ENCODE data around the gene CLCN3.

The CLCN3 gene

GRCh38 chr4:169583563-169583962 is 36.8 kb upstream of the CLCN3 start:
- peak; percentile 6 for DNase-seq

DNA sequence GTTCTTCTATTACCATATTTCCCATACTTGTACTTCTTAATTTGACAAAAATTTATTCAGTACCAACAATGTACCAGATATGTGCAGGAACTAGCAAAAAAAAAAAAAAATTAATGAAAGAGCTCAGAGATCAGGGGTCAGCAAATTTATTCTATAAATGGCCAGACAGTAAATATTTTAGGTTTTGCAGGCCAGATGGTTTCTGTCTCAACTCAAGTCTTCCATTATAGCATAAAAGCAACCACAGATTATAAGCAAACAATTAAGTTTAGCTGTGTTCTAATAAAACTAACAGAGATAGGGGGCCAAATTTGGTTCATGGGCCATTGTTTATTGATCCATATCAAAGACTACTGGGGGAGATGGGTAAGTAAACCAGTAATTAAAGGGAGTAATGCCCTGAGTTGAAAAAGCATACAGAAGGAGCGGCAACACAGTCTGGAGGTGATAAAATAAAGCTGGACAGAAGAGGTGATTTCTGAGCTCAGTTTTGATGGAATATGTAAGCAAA is 27.3 kb upstream of the CLCN3 start:
- TF ChIP-seq CTCF (IDR thresholded peaks at IDR 0.05; ENCODE audit: low read depth, low read length, missing control alignments): no peak
- DNase-seq: no peak
- H3K27ac ChIP-seq: no peak overlapping the region
- in situ Hi-C loops (cut with HindIII; ENCODE audit: low pct_ligation_motif_present, low sequenced_read_pairs): no loop called here
- H3K36me3 ChIP-seq (replicated peaks): no peaks in the 10 kb centered on the region
- no peaks in the 10 kb centered on the region for H3K27me3 ChIP-seq (replicated peaks)
- H3K4me3 ChIP-seq (ENCODE audit: low read depth, low read length): no peak overlapping the region

More at GRCh38 chr4:169583563-169583962, 36.8 kb upstream of the CLCN3 start:
- in situ Hi-C loops (cut with HindIII; ENCODE audit: low pct_ligation_motif_present, low sequenced_read_pairs): no loop called here
- Histone ChIP-seq H3K27me3 (replicated peaks) (no peaks in the 10 kb centered on the region), H3K4me3 (ENCODE audit: low read depth, low read length) (no peak overlapping the region), H3K36me3 (replicated peaks) (peaks cover 4% of the 10 kb centered on the region), H3K27ac (peak overlapping the region; percentile 33)
- no peak for TF ChIP-seq CTCF (IDR thresholded peaks at IDR 0.05; ENCODE audit: low read depth, low read length, missing control alignments)

DNA sequence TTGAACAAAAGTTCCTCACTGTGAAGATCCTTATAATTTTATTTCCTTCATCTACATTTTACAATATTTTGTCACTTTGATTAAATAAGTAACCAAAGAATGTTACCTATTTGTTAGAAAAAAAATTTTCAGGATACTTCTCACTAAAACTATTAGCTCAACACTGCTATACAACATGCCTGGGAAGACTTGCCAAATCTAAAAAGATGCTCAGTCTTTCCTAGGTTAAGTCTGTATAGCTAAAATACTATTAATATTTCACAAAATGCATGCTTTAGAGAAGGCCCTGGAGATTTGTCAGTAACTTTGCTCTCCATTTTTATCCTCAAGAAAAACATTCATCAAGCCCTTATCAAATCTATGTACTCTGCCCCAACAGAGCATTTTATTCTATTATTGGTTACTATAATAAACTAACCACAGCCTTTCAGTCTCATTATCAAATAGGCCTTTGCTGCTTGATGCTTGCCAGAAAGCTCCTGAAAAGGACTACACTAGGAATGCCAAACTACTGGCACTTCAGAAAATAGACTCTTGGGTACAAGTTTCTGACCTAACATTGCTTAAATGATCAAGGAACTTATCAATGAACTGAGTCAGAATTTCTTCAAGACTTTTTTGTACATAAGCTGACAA is 25.7 kb upstream of the CLCN3 start:
- no peak overlapping the region for H3K4me3 ChIP-seq (ENCODE audit: low read depth, low read length)
- no peak for TF ChIP-seq CTCF (IDR thresholded peaks at IDR 0.05; ENCODE audit: low read depth, low read length, missing control alignments)
- no peak for DNase-seq
- in situ Hi-C loops (cut with HindIII; ENCODE audit: low pct_ligation_motif_present, low sequenced_read_pairs): no loop called here
- H3K27ac ChIP-seq: no peak overlapping the region
- no peaks in the 10 kb centered on the region for H3K27me3 ChIP-seq (replicated peaks)
- H3K36me3 ChIP-seq (replicated peaks): no peaks in the 10 kb centered on the region

- Histone ChIP-seq H3K27ac (no peak overlapping the region), H3K4me3 (ENCODE audit: low read depth, low read length) (no peak overlapping the region), H3K36me3 (replicated peaks) (no peaks in the 10 kb centered on the region), H3K27me3 (replicated peaks) (no peaks in the 10 kb centered on the region)
- in situ Hi-C loops (cut with HindIII; ENCODE audit: low pct_ligation_motif_present, low sequenced_read_pairs): no loop called here
- no peak for DNase-seq
- no peak for TF ChIP-seq CTCF (IDR thresholded peaks at IDR 0.05; ENCODE audit: low read depth, low read length, missing control alignments)
Observed at GRCh38 chr4:169601016-169601771, 19.2 kb upstream of the CLCN3 start.

DNA sequence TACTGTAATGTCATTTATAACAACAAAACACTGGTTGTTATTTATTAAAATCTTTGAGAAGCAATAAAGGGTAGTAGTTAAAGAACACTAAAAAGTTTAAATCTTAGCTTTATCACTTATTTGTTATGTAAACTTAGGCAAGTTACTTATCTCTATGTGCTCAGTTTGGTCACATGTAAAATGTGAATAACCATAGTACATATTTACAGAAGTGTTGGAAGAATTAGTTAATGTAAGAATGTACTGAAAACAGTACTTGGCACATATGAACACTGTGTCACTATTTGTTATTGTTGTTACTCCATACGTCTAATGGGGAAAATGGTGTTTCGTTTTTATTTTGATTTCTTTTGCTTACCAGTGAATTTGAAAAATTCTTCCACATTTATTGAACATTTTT is 17.1 kb upstream of the CLCN3 start:
- Histone ChIP-seq H3K27me3 (replicated peaks) (no peaks in the 10 kb centered on the region), H3K36me3 (replicated peaks) (no peaks in the 10 kb centered on the region), H3K4me3 (ENCODE audit: low read depth, low read length) (no peak overlapping the region), H3K27ac (no peak overlapping the region)
- DNase-seq: no peak
- in situ Hi-C loops (cut with HindIII; ENCODE audit: low pct_ligation_motif_present, low sequenced_read_pairs): no loop called here
- TF ChIP-seq CTCF (IDR thresholded peaks at IDR 0.05; ENCODE audit: low read depth, low read length, missing control alignments): no peak
